ENCODE results near the gene TAS2R41.
"Not testable (repeated sequence)": the region's sequence is repeated elsewhere in the genome, so short reads cannot be mapped to it uniquely, and the experiment has no call there.

The TAS2R41 gene

GRCh38 chr7:143467724-143468123 lies 9.9 kb upstream of the TAS2R41 start:
- H3K27ac ChIP-seq (ENCODE audit: poor library complexity, severe bottlenecking) = no peak overlapping the region
- peaks cover 10% of the 10 kb centered on the region for H3K4me1 ChIP-seq (ENCODE audit: insufficient read depth, poor library complexity, severe bottlenecking)
- no peaks in the 10 kb centered on the region for H3K36me3 ChIP-seq (ENCODE audit: low read depth)
- no peak overlapping the region for H3K4me3 ChIP-seq (ENCODE audit: severe bottlenecking)
- no peak for TF ChIP-seq CTCF (IDR thresholded peaks at IDR 0.05; ENCODE audit: poor library complexity, severe bottlenecking)
- no peaks in the 10 kb centered on the region for H3K9me3 ChIP-seq (ENCODE audit: severe bottlenecking)
- no peaks in the 10 kb centered on the region for H3K27me3 ChIP-seq (ENCODE audit: insufficient read depth, poor library complexity, severe bottlenecking)
- DNase-seq (ENCODE audit: low spot score) (no peak), ATAC-seq (ENCODE audit: low read depth) (0 out of 3 replicates have a peak, but pooled peaks have one; percentile 45)

- H3K9me3 ChIP-seq (ENCODE audit: severe bottlenecking); DNase-seq (ENCODE audit: low spot score); H3K27me3 ChIP-seq (ENCODE audit: insufficient read depth, poor library complexity, severe bottlenecking); H3K36me3 ChIP-seq (ENCODE audit: low read depth); H3K4me3 ChIP-seq (ENCODE audit: severe bottlenecking): not testable (repeated sequence)
- peak overlapping the region; percentile 66 for H3K27ac ChIP-seq (ENCODE audit: poor library complexity, severe bottlenecking)
- peak; percentile 53; the same call in 2 of the 3 replicates for ATAC-seq (ENCODE audit: low read depth)
- peaks cover 13% of the 10 kb centered on the region for H3K4me1 ChIP-seq (ENCODE audit: insufficient read depth, poor library complexity, severe bottlenecking)
These were observed 5.5 kb upstream of the TAS2R41 start for GRCh38 chr7:143472071-143472689.

GRCh38 chr7:143479055-143479766 lies 1.5 kb downstream of the TAS2R41 start:
- Histone ChIP-seq H3K27me3 (ENCODE audit: insufficient read depth, poor library complexity, severe bottlenecking) (no peaks in the 10 kb centered on the region), H3K9me3 (ENCODE audit: severe bottlenecking) (no peaks in the 10 kb centered on the region), H3K36me3 (ENCODE audit: low read depth) (no peaks in the 10 kb centered on the region), H3K4me1 (ENCODE audit: insufficient read depth, poor library complexity, severe bottlenecking) (no peaks in the 10 kb centered on the region), H3K4me3 (ENCODE audit: severe bottlenecking) (no peak overlapping the region), H3K27ac (ENCODE audit: poor library complexity, severe bottlenecking) (no peak overlapping the region)
- ATAC-seq (ENCODE audit: low read depth) (no peak), DNase-seq (ENCODE audit: low spot score) (no peak)
- no peak for TF ChIP-seq CTCF (IDR thresholded peaks at IDR 0.05; ENCODE audit: poor library complexity, severe bottlenecking)

- no peak overlapping the region for H3K27ac ChIP-seq (ENCODE audit: poor library complexity, severe bottlenecking)
- no peak overlapping the region for H3K4me3 ChIP-seq (ENCODE audit: severe bottlenecking)
- H3K36me3 ChIP-seq (ENCODE audit: low read depth) = no peaks in the 10 kb centered on the region
- no peak for ATAC-seq (ENCODE audit: low read depth)
- DNase-seq (ENCODE audit: low spot score) = no peak
- no peaks in the 10 kb centered on the region for H3K4me1 ChIP-seq (ENCODE audit: insufficient read depth, poor library complexity, severe bottlenecking)
- H3K27me3 ChIP-seq (ENCODE audit: insufficient read depth, poor library complexity, severe bottlenecking) = no peaks in the 10 kb centered on the region
- no peaks in the 10 kb centered on the region for H3K9me3 ChIP-seq (ENCODE audit: severe bottlenecking)
- no peak for TF ChIP-seq CTCF (IDR thresholded peaks at IDR 0.05; ENCODE audit: poor library complexity, severe bottlenecking)
These were observed 2.8 kb downstream of the TAS2R41 start for GRCh38 chr7:143480501-143480900.

GRCh38 chr7:143484119-143484518 lies 6.4 kb downstream of the TAS2R41 start:
- TF ChIP-seq CTCF (IDR thresholded peaks at IDR 0.05; ENCODE audit: poor library complexity, severe bottlenecking) = no peak
- no peaks in the 10 kb centered on the region for H3K27me3 ChIP-seq (ENCODE audit: insufficient read depth, poor library complexity, severe bottlenecking)
- ATAC-seq (ENCODE audit: low read depth) (no peak), DNase-seq (ENCODE audit: low spot score) (no peak)
- no peak overlapping the region for H3K4me3 ChIP-seq (ENCODE audit: severe bottlenecking)
- H3K9me3 ChIP-seq (ENCODE audit: severe bottlenecking) = no peaks in the 10 kb centered on the region
- H3K27ac ChIP-seq (ENCODE audit: poor library complexity, severe bottlenecking) = no peak overlapping the region
- H3K36me3 ChIP-seq (ENCODE audit: low read depth) = no peaks in the 10 kb centered on the region
- no peaks in the 10 kb centered on the region for H3K4me1 ChIP-seq (ENCODE audit: insufficient read depth, poor library complexity, severe bottlenecking)
